GM12878 (cell line): ENCODE measurements around the gene KLK6. TPM values are rescaled to one million over a fixed set of nuclear protein-coding genes. Genes with fewer than 3 reads are reported as not detected.

Experiments used
- SREBF1 ChIP-seq: IDR thresholded peaks from 2 replicates; pipeline ENCODE4 v1.6.1; 2012; ENCODE audit warnings: mild to moderate bottlenecking, low read length
- SRF ChIP-seq, 2 experiments: IDR thresholded peaks; 2 replicates each; pipeline ENCODE4 v1.6.1; 2011; ENCODE audit warnings: low read depth in 2 of 2, low read length in 2 of 2, mild to moderate bottlenecking in 1 of 2, moderate library complexity in 1 of 2
- polyA plus RNA-seq, 11 experiments: library from polyadenylated mRNA; depleted of rRNA in 4 of 11; unstranded in 6 of 11; stranded (reverse) in 5 of 11; fragments of >200 nt; fragmentation: Nextera tagmentation in 4 of 11; fragmentation: Illumina TruSeq in 1 of 11; extraction: Ambion mirVana in 4 of 11; extraction: Trizol in 1 of 11; gene quantifications; 1 replicate in 1 of 11; 2 replicates in 10 of 11; pipeline versions ENCODE4 v1.2.1 to v1.2.3, GENCODE V29; 2011 to 2016; ENCODE audit warnings: inconsistent platforms in 2 of 11, missing spikeins in 2 of 11, low read depth in 1 of 11
- total RNA-seq, 4 experiments: library from RNA; depleted of rRNA in 3 of 4; stranded (reverse); fragments of >200 nt in 3 of 4; fragmentation: Illumina TruSeq in 1 of 4; extraction: Trizol in 1 of 4; gene quantifications; 2 replicates each; pipeline versions ENCODE4 v1.2.1 to v1.2.3, GENCODE V29; 2013 to 2021
- TF ChIP-seq, protein P1 (sequence below): fragments of 450-650 bp; formaldehyde crosslinking; IDR thresholded peaks from 2 replicates; pipeline ENCODE4 v1.4.0; 2020; ENCODE audit warnings: mild to moderate bottlenecking, moderate library complexity
- TF ChIP-seq, protein P2 (sequence below): fragments of 450-650 bp; IDR thresholded peaks from 2 replicates; pipeline ENCODE4 v1.6.1; 2018; ENCODE audit warnings: borderline replicate concordance, mild to moderate bottlenecking; ENCODE audit not compliant: partially characterized antibody
- TF ChIP-seq, protein P3 (sequence below): IDR thresholded peaks from 2 replicates; pipeline ENCODE4 v1.6.1; 2011; ENCODE audit warnings: low read depth, low read length, improper control_type of control experiment, borderline replicate concordance

The KLK6 gene
- total and polyA plus RNA-seq, 10 of the 15 experiments (the other 5 are each of a cell fraction or from before 2014, with no cell fraction given), result not detected

DNA sequence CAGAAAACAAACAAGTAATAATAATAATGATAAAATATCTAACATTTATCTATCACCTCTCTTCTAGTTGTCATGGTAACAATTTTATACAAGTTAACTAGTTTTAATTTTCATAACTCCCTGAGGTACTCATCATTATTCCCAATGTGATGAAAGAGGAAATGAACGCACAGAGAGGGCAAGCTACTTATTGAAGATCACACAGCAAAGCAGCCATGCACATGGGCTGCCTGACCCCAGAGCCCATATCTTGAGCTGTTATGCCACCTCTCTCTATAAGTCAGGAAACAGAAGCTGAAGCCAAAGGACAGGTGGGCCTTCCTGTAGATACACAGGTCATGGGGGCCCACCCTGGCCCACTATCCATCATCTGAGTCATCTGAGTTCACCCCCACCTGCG, 53.3 kb downstream of the KLK6 start (continued):
- TF ChIP-seq, protein P1, sequence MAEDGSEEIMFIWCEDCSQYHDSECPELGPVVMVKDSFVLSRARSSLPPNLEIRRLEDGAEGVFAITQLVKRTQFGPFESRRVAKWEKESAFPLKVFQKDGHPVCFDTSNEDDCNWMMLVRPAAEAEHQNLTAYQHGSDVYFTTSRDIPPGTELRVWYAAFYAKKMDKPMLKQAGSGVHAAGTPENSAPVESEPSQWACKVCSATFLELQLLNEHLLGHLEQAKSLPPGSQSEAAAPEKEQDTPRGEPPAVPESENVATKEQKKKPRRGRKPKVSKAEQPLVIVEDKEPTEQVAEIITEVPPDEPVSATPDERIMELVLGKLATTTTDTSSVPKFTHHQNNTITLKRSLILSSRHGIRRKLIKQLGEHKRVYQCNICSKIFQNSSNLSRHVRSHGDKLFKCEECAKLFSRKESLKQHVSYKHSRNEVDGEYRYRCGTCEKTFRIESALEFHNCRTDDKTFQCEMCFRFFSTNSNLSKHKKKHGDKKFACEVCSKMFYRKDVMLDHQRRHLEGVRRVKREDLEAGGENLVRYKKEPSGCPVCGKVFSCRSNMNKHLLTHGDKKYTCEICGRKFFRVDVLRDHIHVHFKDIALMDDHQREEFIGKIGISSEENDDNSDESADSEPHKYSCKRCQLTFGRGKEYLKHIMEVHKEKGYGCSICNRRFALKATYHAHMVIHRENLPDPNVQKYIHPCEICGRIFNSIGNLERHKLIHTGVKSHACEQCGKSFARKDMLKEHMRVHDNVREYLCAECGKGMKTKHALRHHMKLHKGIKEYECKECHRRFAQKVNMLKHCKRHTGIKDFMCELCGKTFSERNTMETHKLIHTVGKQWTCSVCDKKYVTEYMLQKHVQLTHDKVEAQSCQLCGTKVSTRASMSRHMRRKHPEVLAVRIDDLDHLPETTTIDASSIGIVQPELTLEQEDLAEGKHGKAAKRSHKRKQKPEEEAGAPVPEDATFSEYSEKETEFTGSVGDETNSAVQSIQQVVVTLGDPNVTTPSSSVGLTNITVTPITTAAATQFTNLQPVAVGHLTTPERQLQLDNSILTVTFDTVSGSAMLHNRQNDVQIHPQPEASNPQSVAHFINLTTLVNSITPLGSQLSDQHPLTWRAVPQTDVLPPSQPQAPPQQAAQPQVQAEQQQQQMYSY (CRISPR knock-in tag), result no peak
- no peak for TF ChIP-seq SREBF1
- no peak for TF ChIP-seq SRF (IDR thresholded peaks at IDR 0.05; ENCODE audit: low read depth in 2 of 2, low read length in 2 of 2)
- TF ChIP-seq, protein P2, sequence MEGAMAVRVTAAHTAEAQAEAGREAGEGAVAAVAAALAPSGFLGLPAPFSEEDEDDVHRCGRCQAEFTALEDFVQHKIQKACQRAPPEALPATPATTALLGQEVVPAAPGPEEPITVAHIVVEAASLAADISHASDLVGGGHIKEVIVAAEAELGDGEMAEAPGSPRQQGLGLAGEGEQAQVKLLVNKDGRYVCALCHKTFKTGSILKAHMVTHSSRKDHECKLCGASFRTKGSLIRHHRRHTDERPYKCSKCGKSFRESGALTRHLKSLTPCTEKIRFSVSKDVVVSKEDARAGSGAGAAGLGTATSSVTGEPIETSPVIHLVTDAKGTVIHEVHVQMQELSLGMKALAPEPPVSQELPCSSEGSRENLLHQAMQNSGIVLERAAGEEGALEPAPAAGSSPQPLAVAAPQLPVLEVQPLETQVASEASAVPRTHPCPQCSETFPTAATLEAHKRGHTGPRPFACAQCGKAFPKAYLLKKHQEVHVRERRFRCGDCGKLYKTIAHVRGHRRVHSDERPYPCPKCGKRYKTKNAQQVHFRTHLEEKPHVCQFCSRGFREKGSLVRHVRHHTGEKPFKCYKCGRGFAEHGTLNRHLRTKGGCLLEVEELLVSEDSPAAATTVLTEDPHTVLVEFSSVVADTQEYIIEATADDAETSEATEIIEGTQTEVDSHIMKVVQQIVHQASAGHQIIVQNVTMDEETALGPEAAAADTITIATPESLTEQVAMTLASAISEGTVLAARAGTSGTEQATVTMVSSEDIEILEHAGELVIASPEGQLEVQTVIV, result no peak
- TF ChIP-seq, protein P3, sequence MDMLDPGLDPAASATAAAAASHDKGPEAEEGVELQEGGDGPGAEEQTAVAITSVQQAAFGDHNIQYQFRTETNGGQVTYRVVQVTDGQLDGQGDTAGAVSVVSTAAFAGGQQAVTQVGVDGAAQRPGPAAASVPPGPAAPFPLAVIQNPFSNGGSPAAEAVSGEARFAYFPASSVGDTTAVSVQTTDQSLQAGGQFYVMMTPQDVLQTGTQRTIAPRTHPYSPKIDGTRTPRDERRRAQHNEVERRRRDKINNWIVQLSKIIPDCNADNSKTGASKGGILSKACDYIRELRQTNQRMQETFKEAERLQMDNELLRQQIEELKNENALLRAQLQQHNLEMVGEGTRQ, result no peak
